CD4-positive, alpha-beta T cell (primary cell): ENCODE measurements around the gene STUB1. TPM values are rescaled to one million over a fixed set of nuclear protein-coding genes. Genes with fewer than 3 reads are reported as not detected.

Experiments used
- ATAC-seq: fragments of 200-7000 bp; cut with Tn5 transposase; one replicate; pipeline ENCODE4 v1.10.0; 2022; ENCODE audit warnings: mild to moderate bottlenecking; ENCODE audit not compliant: poor library complexity
- CTCF ChIA-PET: fragments of 350-600 bp; sonication (Branson Sonifier 250); formaldehyde crosslinking; loops from one replicate; lab custom pipeline; 2021; ENCODE audit warnings: antibody characterized with exemption, inconsistent platforms; lab: Charles Lee
- POLR2A ChIA-PET: fragments of 350-600 bp; sonication (Branson Sonifier 250); formaldehyde crosslinking; loops from one replicate; lab custom pipeline; 2021; ENCODE audit warnings: antibody characterized with exemption, inconsistent platforms; lab: Charles Lee
- DNase-seq, 14 experiments: peaks; one replicate each; pipeline ENCODE4 v3.0.0-alpha.2; 2013 to 2020; ENCODE audit warnings: mixed read lengths in 2 of 14
- H3K27ac ChIP-seq, 2 donors: one replicate each; pipeline versions ENCODE4 v1.5.1 to v1.7.0; 2013; ENCODE audit warnings: low read length in 2 of 2, low read depth in 1 of 2, mild to moderate bottlenecking in 1 of 2
- H3K27me3 ChIP-seq, 2 experiments: 1 replicate in 1 of 2; 2 replicates in 1 of 2; pipeline versions ENCODE4 v1.6.1 to v1.7.0; 2013; ENCODE audit warnings: low read length in 2 of 2, control low read depth in 1 of 2, mild to moderate bottlenecking in 1 of 2, moderate library complexity in 1 of 2; ENCODE audit not compliant: insufficient read depth in 2 of 2, control insufficient read depth in 1 of 2
- H3K36me3 ChIP-seq: one replicate; pipeline ENCODE4 v1.6.1; 2013; ENCODE audit warnings: low read length, control low read depth; ENCODE audit not compliant: insufficient read depth
- H3K4me1 ChIP-seq: one replicate; pipeline ENCODE4 v1.6.1; 2013; ENCODE audit warnings: low read length, control low read depth; ENCODE audit not compliant: insufficient read depth
- H3K4me3 ChIP-seq: one replicate; pipeline ENCODE4 v1.5.1; 2013; ENCODE audit warnings: mild to moderate bottlenecking, low read length, moderate library complexity
- H3K9me3 ChIP-seq, 2 experiments: 1 replicate in 1 of 2; 2 replicates in 1 of 2; pipeline versions ENCODE4 v1.6.1 to v1.7.0; 2013; ENCODE audit warnings: low read length in 2 of 2, mild to moderate bottlenecking in 2 of 2, control low read depth in 1 of 2, moderate library complexity in 1 of 2; ENCODE audit not compliant: control insufficient read depth in 1 of 2, insufficient read depth in 1 of 2
- H3K27ac Mint-ChIP-seq: one replicate; pipeline ENCODE4 v1.8.0; 2020; ENCODE audit warnings: mixed read lengths
- H3K27me3 Mint-ChIP-seq: one replicate; pipeline ENCODE4 v1.8.0; 2021; ENCODE audit warnings: mixed read lengths
- H3K36me3 Mint-ChIP-seq: one replicate; pipeline ENCODE4 v1.8.0; 2021; ENCODE audit warnings: low read depth, mixed read lengths
- H3K4me1 Mint-ChIP-seq: one replicate; pipeline ENCODE4 v1.8.0; 2021; ENCODE audit warnings: low read depth, mixed read lengths
- H3K4me3 Mint-ChIP-seq: one replicate; pipeline ENCODE4 v1.8.0; 2020; ENCODE audit warnings: mild to moderate bottlenecking, mixed read lengths
- H3K9me3 Mint-ChIP-seq: one replicate; pipeline ENCODE4 v1.8.0; 2020; ENCODE audit warnings: mixed read lengths
- CTCF ChIP-seq: fragments of 200-600 bp; IDR thresholded peaks from one replicate; pipeline ENCODE4 v1.8.0; 2022; ENCODE audit warnings: antibody characterized with exemption, mild to moderate bottlenecking
- intact Hi-C, 2 experiments: fragments of 100-400 bp; cut with DNase I in 1 of 2; cut with micrococcal nuclease in 1 of 2; formaldehyde crosslinking; loops; one replicate each; pipeline versions ENCODE4 v1.15.1 to v1.9.0; 2023 to 2025; cut with DNase I, micrococcal nuclease
- total RNA-seq, 174 experiments: library from RNA in 2 of 174; stranded (reverse) in 2 of 174; gene quantifications; one replicate each; pipeline ENCODE4 v1.2.3 and lab custom pipeline; 2021 to 2026

The STUB1 gene
- total RNA-seq, 2 experiments from 2014 or later = 46.9 to 53.9 TPM

- intact Hi-C loops = no loop called here
Measured at GRCh38 chr16:717450-718245, 37.4 kb downstream of the STUB1 start.

GRCh38 chr16:718389-718788 lies 38.2 kb downstream of the STUB1 start:
- ChIA-PET POLR2A (interaction anchor here (1.4 kb wide), 1 partner anchor 10 kb away, joined by 6 read pairs; no protein-coding TSS in a partner anchor), CTCF (no interaction called here)
- H3K36me3 ChIP-seq = no peaks in the 10 kb centered on the region
- peaks cover 21% of the 10 kb centered on the region for H3K4me1 Mint-ChIP-seq
- no peak overlapping the region for H3K4me3 Mint-ChIP-seq
- no peak for TF ChIP-seq CTCF
- no peak overlapping the region for H3K27ac Mint-ChIP-seq
- H3K27me3 ChIP-seq = peaks cover 7 to 14% of the 10 kb centered on the region in 2 experiments
- intact Hi-C loops = no loop called here
- peaks cover 8% of the 10 kb centered on the region for H3K27me3 Mint-ChIP-seq
- no peak overlapping the region for H3K27ac ChIP-seq
- no peaks in the 10 kb centered on the region for H3K9me3 Mint-ChIP-seq
- H3K36me3 Mint-ChIP-seq = no peaks in the 10 kb centered on the region
- peaks cover 0 to 16% of the 10 kb centered on the region in 2 experiments for H3K9me3 ChIP-seq
- no peak overlapping the region for H3K4me3 ChIP-seq
- no peak for ATAC-seq
- H3K4me1 ChIP-seq = peaks cover 51% of the 10 kb centered on the region
- no peak for DNase-seq

More at GRCh38 chr16:717450-718245, 37.4 kb downstream of the STUB1 start:
- H3K36me3 ChIP-seq = no peaks in the 10 kb centered on the region
- H3K4me1 ChIP-seq = peaks cover 49% of the 10 kb centered on the region
- ATAC-seq = no peak
- peaks cover 7 to 14% of the 10 kb centered on the region in 2 experiments for H3K27me3 ChIP-seq
- CTCF ChIA-PET = no interaction called here
- H3K27ac Mint-ChIP-seq = no peak overlapping the region
- no peak overlapping the region for H3K4me3 ChIP-seq
- no peaks in the 10 kb centered on the region for H3K36me3 Mint-ChIP-seq
- H3K27ac ChIP-seq = no peak overlapping the region
- H3K9me3 ChIP-seq = peaks cover 0 to 16% of the 10 kb centered on the region in 2 experiments
- POLR2A ChIA-PET = interaction anchor here (1.2 to 4.5 kb wide), 3 partner anchors 9 to 37 kb away, joined by 4 to 30 read pairs (median 22); partner anchors contain the start of genes CCDC78, HAGHL and STUB1
- peaks cover 12% of the 10 kb centered on the region for H3K27me3 Mint-ChIP-seq
- TF ChIP-seq CTCF = no peak
- H3K9me3 Mint-ChIP-seq = no peaks in the 10 kb centered on the region
- no peak overlapping the region for H3K4me3 Mint-ChIP-seq
- no peak for DNase-seq
- peaks cover 23% of the 10 kb centered on the region for H3K4me1 Mint-ChIP-seq

GRCh38 chr16:718922-719321 lies 38.7 kb downstream of the STUB1 start:
- Histone ChIP-seq H3K4me1 (peaks cover 54% of the 10 kb centered on the region), H3K4me3 (no peak overlapping the region), H3K27ac (no peak overlapping the region), H3K9me3 (peaks cover 0 to 16% of the 10 kb centered on the region in 2 experiments), H3K27me3 (peaks cover 7 to 11% of the 10 kb centered on the region in 2 experiments), H3K36me3 (no peaks in the 10 kb centered on the region)
- intact Hi-C loops = no loop called here
- ATAC-seq = no peak
- no peaks in the 10 kb centered on the region for H3K36me3 Mint-ChIP-seq
- peak overlapping the region; percentile 52 for H3K27ac Mint-ChIP-seq
- POLR2A ChIA-PET = interaction anchor here (1.4 kb wide), 1 partner anchor 9 kb away, joined by 6 read pairs; no protein-coding TSS in a partner anchor
- CTCF ChIA-PET = interaction anchor here (2.3 kb wide), 1 partner anchor 22 kb away, joined by 9 read pairs; the partner anchor contains the start of gene CIAO3
- no peak for DNase-seq
- H3K4me3 Mint-ChIP-seq = peak overlapping the region; percentile 73
- H3K27me3 Mint-ChIP-seq = peaks cover 4% of the 10 kb centered on the region
- H3K4me1 Mint-ChIP-seq = peaks cover 21% of the 10 kb centered on the region
- no peak for TF ChIP-seq CTCF
- no peaks in the 10 kb centered on the region for H3K9me3 Mint-ChIP-seq
